HT-29 (cell line): Measurements from ENCODE around the gene EBI3. TPM values are rescaled to one million over a fixed set of nuclear protein-coding genes. Genes with fewer than 3 reads are reported as not detected.
"Not testable (repeated sequence)": the region's sequence is repeated elsewhere in the genome, so short reads cannot be mapped to it uniquely, and the experiment has no call there.

Experiments
- DNase-seq: peaks from one replicate; pipeline ENCODE4 v3.0.0-alpha.2; 2015; ENCODE audit warnings: low spot score
- total RNA-seq: library from RNA; depleted of rRNA; stranded (reverse); fragments of >200 nt; shearing (Covaris generic); gene quantifications from 2 replicates; pipeline ENCODE4 v1.2.3, GENCODE V29; 2014; rRNA removed

The EBI3 gene
- not detected in 2 replicates for total RNA-seq

- no peak for DNase-seq
Observed at GRCh38 chr19:4229179-4229931, at the start of gene EBI3. Gene EBI3, plus strand, starts transcription at chr19:4229523. Its CDS starts 28 bp downstream, at chr19:4229551.

- no peak for DNase-seq
Observed at GRCh38 chr19:4181053-4181508, 48.2 kb upstream of the EBI3 start.

- peak; percentile 86 for DNase-seq
Observed at GRCh38 chr19:4182084-4182810, 47.1 kb upstream of the EBI3 start, which contains the start of the genes ANKRD24 and SIRT6. Gene ANKRD24, plus strand, starts transcription at chr19:4182689. Its CDS starts 3,737 bp downstream, at chr19:4186426. Gene SIRT6, minus strand, starts transcription at chr19:4182563. Its CDS starts 24 bp downstream, at chr19:4182539.

DNA sequence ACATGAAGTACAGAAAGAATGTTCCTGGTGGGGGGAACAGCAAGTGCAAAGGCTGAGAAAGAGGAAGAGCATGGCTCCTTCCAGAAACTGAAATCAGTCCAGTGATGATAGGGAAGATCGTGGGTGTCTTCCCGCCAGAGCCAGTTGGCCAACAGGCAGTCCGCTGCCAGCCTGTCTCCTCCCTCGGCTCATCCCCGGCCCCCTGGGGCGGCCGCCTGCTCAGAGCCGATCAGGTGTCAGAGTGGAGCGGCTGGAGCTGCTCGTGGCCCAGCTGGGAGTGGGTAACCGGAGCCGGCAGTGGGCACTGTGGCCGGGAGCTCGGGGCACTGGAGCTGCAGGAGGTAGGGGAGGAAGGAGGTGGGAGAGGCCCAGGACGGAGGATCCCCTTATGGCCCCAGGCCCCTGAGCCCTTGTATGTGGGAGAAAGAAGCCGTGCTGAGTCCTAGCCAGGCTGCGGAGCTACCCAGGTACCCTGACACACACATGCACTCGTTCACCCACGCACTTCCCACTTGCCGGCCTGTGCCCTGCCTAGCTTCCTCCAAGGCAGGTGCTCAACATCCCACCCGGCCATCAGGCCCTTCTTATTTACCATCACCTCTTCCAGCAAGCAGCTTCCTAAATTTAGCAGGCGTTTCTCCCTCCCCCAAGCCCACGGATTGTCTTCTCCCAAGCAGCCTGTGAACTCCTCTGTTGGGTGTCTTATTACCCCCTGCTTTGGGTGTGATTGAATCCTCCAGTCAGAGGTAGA, 45.2 kb upstream of the EBI3 start:
- no peak for DNase-seq

DNA sequence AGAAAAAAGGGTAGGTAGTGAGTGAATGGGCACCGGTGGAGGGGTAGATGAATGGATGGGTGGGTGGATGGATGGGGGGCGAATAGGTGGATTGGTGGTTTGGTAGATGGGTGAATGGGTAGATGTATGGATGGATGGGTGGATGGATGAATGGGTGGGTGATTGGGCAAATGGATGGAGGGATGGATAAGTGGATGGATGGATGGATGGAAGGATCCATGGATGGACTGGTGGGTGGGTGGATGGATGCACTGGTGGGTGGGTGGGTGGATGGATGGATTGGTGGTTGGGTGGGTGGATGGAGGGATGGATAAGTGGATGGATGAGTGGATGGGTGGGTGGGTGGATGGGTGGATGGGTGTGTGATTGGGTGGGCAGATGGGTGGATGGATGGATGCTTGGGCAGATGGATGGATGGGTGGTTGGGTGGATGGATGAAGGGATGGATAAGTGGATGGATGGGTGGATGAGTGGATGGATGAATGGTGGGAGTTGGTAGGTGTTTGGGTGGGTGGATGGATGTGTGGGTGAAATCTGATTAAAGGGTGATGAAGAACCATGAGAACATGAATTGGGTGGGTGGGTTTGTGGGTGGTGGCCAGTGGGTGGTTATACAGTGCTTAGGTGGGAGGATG, 44.5 kb upstream of the EBI3 start:
- DNase-seq: no peak

DNA sequence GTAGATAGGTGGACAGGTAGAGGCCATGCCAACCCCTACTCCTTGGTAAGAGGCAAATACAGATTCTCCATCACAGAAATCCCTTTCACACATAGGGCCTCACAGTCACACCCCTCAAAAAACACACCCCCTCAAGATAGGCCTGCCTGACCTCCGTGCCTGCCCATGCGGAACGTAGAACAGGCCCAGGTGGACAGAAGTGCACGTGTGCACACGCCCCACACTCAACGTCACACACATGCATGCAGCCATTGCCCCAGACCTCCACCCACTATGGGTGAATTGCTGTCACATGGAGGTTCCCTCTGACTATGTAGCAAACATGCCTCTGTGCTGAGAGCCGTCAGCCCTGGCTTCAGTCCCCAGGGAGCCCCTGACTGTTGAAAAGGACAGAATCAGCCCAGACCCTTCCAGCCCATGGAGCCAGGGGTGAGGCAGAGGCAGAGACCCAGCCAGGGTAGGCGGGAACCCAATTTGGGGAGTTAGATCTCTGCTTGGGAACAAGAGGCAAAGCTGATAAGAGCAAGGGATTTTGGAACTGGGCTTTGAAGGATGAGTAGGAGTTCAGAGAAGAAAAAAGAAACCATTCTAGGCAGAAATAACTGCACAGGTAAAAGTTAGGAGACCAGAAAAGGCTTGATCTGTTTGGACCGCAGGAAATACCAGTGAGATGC, 43.8 kb upstream of the EBI3 start:
- DNase-seq: no peak

GRCh38 chr19:4186087-4186993, 43.0 kb upstream of the EBI3 start:
- DNase-seq: peak; percentile 76

GRCh38 chr19:4187313-4188122, 41.8 kb upstream of the EBI3 start:
- DNase-seq: no peak

- no peak for DNase-seq
Observed at GRCh38 chr19:4189641-4190040, 39.7 kb upstream of the EBI3 start.

- not testable (repeated sequence) for DNase-seq
Observed at GRCh38 chr19:4192537-4192936, 36.8 kb upstream of the EBI3 start.

- no peak for DNase-seq
Observed at GRCh38 chr19:4194353-4194752, 35.0 kb upstream of the EBI3 start.

- no peak for DNase-seq
Observed at GRCh38 chr19:4196009-4196408, 33.3 kb upstream of the EBI3 start.

DNA sequence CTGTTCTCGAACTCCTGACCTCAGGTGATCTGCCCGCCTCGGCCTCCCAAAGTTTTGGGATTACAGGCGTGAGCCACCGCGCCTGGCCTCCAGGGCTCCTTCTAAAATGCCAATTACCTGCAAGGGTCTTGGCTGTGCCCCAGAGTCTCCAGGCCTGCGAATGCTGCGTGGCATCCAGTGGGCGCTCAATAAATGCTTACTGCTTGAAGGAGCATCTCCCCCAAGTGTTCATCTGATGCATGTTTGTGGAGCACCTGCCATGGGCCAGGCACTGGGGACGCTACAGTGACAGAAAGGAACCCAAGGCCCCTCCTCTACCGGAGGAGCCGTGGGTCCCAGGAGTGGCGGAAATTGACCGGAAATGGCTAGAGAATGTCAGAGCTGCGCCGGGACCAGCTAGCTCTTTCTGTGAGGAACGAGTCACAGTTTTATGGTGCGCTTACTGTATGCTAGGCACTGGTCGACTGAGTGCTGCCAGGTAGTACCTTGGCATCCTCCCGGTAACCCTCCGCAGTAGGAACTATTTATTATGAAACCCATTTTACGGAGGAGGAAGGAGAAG, 32.7 kb upstream of the EBI3 start:
- no peak for DNase-seq

GRCh38 chr19:4197228-4197624, 32.1 kb upstream of the EBI3 start:
- DNase-seq: no peak

- DNase-seq: no peak
Observed at GRCh38 chr19:4197625-4198466, 31.5 kb upstream of the EBI3 start.

DNA sequence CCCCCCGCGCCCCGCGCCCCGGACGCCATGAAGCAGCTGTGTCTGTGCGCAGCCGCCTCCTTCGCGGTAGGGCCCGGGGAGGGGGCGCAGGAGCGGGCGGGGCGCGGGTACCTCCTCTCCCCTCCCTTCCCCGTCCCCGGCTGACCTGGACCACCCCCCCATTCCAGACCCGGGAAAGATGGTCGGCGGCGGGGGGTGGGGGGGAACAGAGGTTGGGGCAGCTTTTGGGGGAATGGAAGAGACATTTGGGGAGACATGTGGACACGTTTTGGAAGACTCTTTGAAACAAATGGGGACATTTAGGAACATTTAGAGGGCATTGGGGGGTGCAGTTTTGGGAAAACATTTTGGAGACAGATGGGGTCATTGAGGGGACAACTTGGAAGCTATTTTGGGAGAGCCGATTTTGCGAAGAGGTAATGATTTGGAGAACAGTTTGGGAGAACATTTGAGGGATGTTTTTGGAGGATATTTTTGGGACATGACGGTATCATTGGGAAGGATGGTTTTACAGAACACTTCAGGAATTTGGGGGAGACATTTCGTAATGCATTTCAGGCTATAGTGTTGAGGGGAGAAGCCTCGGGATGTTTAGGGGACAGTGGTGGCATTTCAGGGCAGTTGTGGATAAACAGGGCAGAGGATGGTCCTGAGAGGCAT, 30.7 kb upstream of the EBI3 start:
- DNase-seq: no peak

DNA sequence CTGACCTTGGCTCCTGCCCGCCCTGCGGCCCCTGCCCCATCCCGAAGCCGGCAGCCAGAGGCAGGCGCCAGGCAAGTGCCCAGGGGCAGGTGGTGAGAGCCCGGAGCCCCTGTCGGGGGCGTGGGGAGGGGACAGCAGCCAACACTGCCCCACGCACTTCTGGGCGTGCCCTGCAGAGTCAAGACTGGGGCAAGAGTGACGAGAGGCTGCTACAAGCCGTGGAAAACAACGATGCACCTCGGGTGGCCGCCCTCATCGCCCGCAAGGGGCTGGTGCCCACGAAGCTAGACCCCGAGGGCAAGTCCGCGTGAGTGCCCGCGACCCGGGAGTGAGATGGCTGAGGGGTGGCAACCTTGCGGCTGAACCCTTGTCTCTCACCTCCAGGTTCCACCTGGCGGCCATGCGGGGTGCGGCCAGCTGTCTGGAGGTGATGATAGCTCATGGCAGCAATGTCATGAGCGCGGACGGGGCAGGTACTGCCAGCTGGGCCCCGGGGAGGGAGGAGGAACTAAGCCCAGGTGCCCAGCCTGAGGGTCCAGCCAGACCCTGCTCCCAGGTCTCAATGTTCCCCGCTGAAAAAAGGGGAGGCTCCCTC, 29.5 kb upstream of the EBI3 start:
- DNase-seq: peak; percentile 25
